ENCODE measurements around the gene PLEKHB2.
"Not testable (repeated sequence)": the region's sequence is repeated elsewhere in the genome, so short reads cannot be mapped to it uniquely, and the experiment has no call there.

PLEKHB2 gene

GRCh38 chr2:131143803-131144202 lies 38.7 kb downstream of the PLEKHB2 start:
- no peak for DNase-seq (ENCODE audit: low read depth, low spot score)

GRCh38 chr2:131145040-131145439 lies 39.9 kb downstream of the PLEKHB2 start:
- no peak for DNase-seq (ENCODE audit: low read depth, low spot score)

GRCh38 chr2:131146231-131146630 lies 41.1 kb downstream of the PLEKHB2 start:
- DNase-seq (ENCODE audit: low read depth, low spot score): no peak

GRCh38 chr2:131146749-131147148 lies 41.6 kb downstream of the PLEKHB2 start:
- no peak for DNase-seq (ENCODE audit: low read depth, low spot score)

GRCh38 chr2:131148426-131148825 lies 43.3 kb downstream of the PLEKHB2 start:
- DNase-seq (ENCODE audit: low read depth, low spot score): no peak

- not testable (repeated sequence) for DNase-seq (ENCODE audit: low read depth, low spot score)
Observed at GRCh38 chr2:131150109-131150508, 45.0 kb downstream of the PLEKHB2 start.

GRCh38 chr2:131151398-131151797 lies 46.3 kb downstream of the PLEKHB2 start:
- DNase-seq (ENCODE audit: low read depth, low spot score): no peak

GRCh38 chr2:131152074-131152473 lies 46.9 kb downstream of the PLEKHB2 start:
- no peak for DNase-seq (ENCODE audit: low read depth, low spot score)

GRCh38 chr2:131153529-131153928 lies 48.4 kb downstream of the PLEKHB2 start:
- no peak for DNase-seq (ENCODE audit: low read depth, low spot score)

GRCh38 chr2:131154071-131154531 lies 49.0 kb downstream of the PLEKHB2 start:
- DNase-seq (ENCODE audit: low read depth, low spot score): peak; percentile 89

- no peak for DNase-seq (ENCODE audit: low read depth, low spot score)
Observed at GRCh38 chr2:131154647-131155046, 49.5 kb downstream of the PLEKHB2 start.

- DNase-seq (ENCODE audit: low read depth, low spot score): no peak
Observed at GRCh38 chr2:131155208-131155855, 50.2 kb downstream of the PLEKHB2 start.

- peak; percentile 48 for DNase-seq (ENCODE audit: low read depth, low spot score)
Observed at GRCh38 chr2:131156452-131157149, 51.5 kb downstream of the PLEKHB2 start.

- not testable (repeated sequence) for DNase-seq (ENCODE audit: low read depth, low spot score)
Observed at GRCh38 chr2:131165562-131165961, 60.4 kb downstream of the PLEKHB2 start.

GRCh38 chr2:131168538-131168937 lies 63.4 kb downstream of the PLEKHB2 start:
- no peak for DNase-seq (ENCODE audit: low read depth, low spot score)

- DNase-seq (ENCODE audit: low read depth, low spot score): not testable (repeated sequence)
Observed at GRCh38 chr2:131178050-131178449, 72.9 kb downstream of the PLEKHB2 start.

GRCh38 chr2:131178721-131179418 lies 73.7 kb downstream of the PLEKHB2 start:
- not testable (repeated sequence) for DNase-seq (ENCODE audit: low read depth, low spot score)

- DNase-seq (ENCODE audit: low read depth, low spot score): not testable (repeated sequence)
Observed at GRCh38 chr2:131181451-131181850, 76.3 kb downstream of the PLEKHB2 start.

- DNase-seq (ENCODE audit: low read depth, low spot score): peak; percentile 8
Observed at GRCh38 chr2:131193421-131193820, 88.3 kb downstream of the PLEKHB2 start.

GRCh38 chr2:131196186-131196585 lies 91.0 kb downstream of the PLEKHB2 start:
- DNase-seq (ENCODE audit: low read depth, low spot score): not testable (repeated sequence)

All from ELF-1 (cell line).